MV-4-11 (cell line): ENCODE data around the gene CCER1.
"Not testable (repeated sequence)": the region's sequence is repeated elsewhere in the genome, so short reads cannot be mapped to it uniquely, and the experiment has no call there.

Source experiments
- DNase-seq: peaks from one replicate; lab custom pipeline; 2025; lab: John Stamatoyannopoulos, UW

CCER1 gene

GRCh38 chr12:90954921-90955320 is at the start of gene CCER1:
TSS of gene CCER1 (minus strand) at chr12:90955176. CDS start at chr12:90954742, 434 bp downstream.
- no peak for DNase-seq

- DNase-seq = no peak
These were observed 48.8 kb upstream of the CCER1 start for GRCh38 chr12:91003737-91004136.

GRCh38 chr12:91001306-91001705 is 46.3 kb upstream of the CCER1 start:
- no peak for DNase-seq

GRCh38 chr12:90999966-91000365 is 45.0 kb upstream of the CCER1 start:
- no peak for DNase-seq

GRCh38 chr12:90999527-90999926 is 44.6 kb upstream of the CCER1 start:
- no peak for DNase-seq

GRCh38 chr12:90995010-90995409 is 40.0 kb upstream of the CCER1 start:
- no peak for DNase-seq

- no peak for DNase-seq
These were observed 37.0 kb upstream of the CCER1 start for GRCh38 chr12:90991952-90992465.

GRCh38 chr12:90990611-90991010 is 35.6 kb upstream of the CCER1 start:
- DNase-seq = no peak

GRCh38 chr12:90989686-90990111 is 34.7 kb upstream of the CCER1 start:
- no peak for DNase-seq

GRCh38 chr12:90987520-90987919 is 32.5 kb upstream of the CCER1 start:
- no peak for DNase-seq

- no peak for DNase-seq
These were observed 32.1 kb upstream of the CCER1 start for GRCh38 chr12:90987101-90987500.

- DNase-seq = not testable (repeated sequence)
These were observed 30.4 kb upstream of the CCER1 start for GRCh38 chr12:90985331-90985730.

- no peak for DNase-seq
These were observed 29.1 kb upstream of the CCER1 start for GRCh38 chr12:90984114-90984513.

- no peak for DNase-seq
These were observed 27.2 kb upstream of the CCER1 start for GRCh38 chr12:90982170-90982569.

GRCh38 chr12:90979951-90980350 is 25.0 kb upstream of the CCER1 start:
- DNase-seq = no peak

GRCh38 chr12:90979019-90979418 is 24.0 kb upstream of the CCER1 start:
- no peak for DNase-seq

GRCh38 chr12:90978117-90978770 is 23.3 kb upstream of the CCER1 start:
- DNase-seq = peak; percentile 67

GRCh38 chr12:90977224-90977623 is 22.2 kb upstream of the CCER1 start:
- no peak for DNase-seq

GRCh38 chr12:90974286-90974685 is 19.3 kb upstream of the CCER1 start:
- DNase-seq = no peak

GRCh38 chr12:90972226-90972625 is 17.2 kb upstream of the CCER1 start:
- no peak for DNase-seq

- no peak for DNase-seq
These were observed 15.9 kb upstream of the CCER1 start for GRCh38 chr12:90970911-90971310.

GRCh38 chr12:90970471-90970870 is 15.5 kb upstream of the CCER1 start:
- DNase-seq = no peak

GRCh38 chr12:90969851-90970250 is 14.9 kb upstream of the CCER1 start:
- DNase-seq = no peak

- DNase-seq = no peak
These were observed 14.4 kb upstream of the CCER1 start for GRCh38 chr12:90969346-90969745.
